ENCODE data around the gene E2F2. TPM values are rescaled to one million over a fixed set of nuclear protein-coding genes. Genes with fewer than 3 reads are reported as not detected.

E2F2 gene
- total and polyA plus RNA-seq, 2 of the 13 experiments (the other 11 are each of a cell fraction or from before 2014, with no cell fraction given) = 0.65 to 6.6 TPM

DNA sequence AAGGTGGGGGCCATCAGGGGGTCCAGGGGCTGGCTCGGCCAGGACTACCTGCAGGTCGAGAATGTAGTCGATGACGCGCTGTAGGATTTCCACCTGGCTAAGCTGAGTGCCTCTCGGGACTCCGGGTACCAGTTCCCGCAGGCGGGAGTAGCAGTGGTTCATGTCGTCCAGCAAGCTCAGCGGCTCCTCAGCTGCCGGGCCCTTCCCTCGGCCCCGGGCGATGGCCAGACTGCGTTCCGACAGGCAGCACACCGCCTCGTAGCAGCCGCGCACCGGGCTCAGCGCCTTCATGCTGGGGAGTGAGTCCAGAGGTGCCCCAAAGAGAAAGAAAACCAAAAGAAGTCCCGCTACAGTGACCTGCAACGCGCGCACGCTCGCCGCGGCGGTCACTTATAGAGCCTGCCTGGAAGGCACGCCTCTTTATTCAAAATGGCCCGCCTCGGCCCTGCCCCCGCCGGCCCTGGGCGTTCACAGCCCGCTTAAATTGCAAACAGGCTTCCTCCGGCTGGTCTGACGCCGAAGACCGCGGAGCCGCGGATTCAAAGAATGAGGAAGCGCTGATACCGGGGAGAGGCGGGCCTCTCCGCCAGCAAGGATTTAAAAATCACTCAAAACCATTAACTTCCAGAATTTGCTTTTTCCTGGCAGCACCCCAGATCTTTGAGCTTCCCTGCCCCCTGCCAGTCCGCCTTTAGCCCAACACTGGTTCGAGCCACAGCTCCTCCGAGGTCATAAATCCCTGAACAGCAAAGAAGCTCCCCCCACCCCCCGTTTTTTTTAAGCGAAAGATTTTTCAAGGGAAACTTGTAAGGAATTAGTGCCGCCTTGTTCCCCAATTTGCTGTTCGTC, 28.3 kb upstream of the E2F2 start, which contains the start of gene ID3 (continued):
- TF ChIP-seq, protein P1, sequence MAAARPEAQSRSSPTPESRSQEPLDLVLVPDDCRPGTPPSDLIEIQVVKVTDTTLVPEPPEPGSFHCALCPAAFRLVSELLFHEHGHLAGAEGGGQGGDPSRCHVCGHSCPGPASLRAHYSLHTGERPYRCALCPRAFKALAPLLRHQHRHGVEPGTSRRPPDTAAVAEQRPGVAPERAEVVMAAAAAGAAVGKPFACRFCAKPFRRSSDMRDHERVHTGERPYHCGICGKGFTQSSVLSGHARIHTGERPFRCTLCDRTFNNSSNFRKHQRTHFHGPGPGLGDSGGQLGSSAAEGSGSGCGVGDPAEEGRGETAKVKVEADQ (CRISPR knock-in tag; IDR thresholded peaks at IDR 0.05; ENCODE audit: borderline replicate concordance) = no peak
- no peak; the same call in 1 of the 2 replicates for TF ChIP-seq BRD4 (CRISPR knock-in tag; IDR thresholded peaks at IDR 0.05)
- TF ChIP-seq NFE2 (CRISPR knock-in tag; IDR thresholded peaks at IDR 0.05) = no peak
- TF ChIP-seq ERF (CRISPR knock-in tag; IDR thresholded peaks at IDR 0.05) = peak; percentile 38
- TF ChIP-seq EED (CRISPR knock-in tag; IDR thresholded peaks at IDR 0.05) = no peak
- TF ChIP-seq, protein P2, sequence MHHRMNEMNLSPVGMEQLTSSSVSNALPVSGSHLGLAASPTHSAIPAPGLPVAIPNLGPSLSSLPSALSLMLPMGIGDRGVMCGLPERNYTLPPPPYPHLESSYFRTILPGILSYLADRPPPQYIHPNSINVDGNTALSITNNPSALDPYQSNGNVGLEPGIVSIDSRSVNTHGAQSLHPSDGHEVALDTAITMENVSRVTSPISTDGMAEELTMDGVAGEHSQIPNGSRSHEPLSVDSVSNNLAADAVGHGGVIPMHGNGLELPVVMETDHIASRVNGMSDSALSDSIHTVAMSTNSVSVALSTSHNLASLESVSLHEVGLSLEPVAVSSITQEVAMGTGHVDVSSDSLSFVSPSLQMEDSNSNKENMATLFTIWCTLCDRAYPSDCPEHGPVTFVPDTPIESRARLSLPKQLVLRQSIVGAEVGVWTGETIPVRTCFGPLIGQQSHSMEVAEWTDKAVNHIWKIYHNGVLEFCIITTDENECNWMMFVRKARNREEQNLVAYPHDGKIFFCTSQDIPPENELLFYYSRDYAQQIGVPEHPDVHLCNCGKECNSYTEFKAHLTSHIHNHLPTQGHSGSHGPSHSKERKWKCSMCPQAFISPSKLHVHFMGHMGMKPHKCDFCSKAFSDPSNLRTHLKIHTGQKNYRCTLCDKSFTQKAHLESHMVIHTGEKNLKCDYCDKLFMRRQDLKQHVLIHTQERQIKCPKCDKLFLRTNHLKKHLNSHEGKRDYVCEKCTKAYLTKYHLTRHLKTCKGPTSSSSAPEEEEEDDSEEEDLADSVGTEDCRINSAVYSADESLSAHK (CRISPR knock-in tag; IDR thresholded peaks at IDR 0.05; ENCODE audit: borderline replicate concordance) = no peak
- TF ChIP-seq ATF1 (CRISPR knock-in tag; IDR thresholded peaks at IDR 0.05) = no peak
- no peak for TF ChIP-seq ZNF282 (IDR thresholded peaks at IDR 0.05; ENCODE audit: partially characterized antibody)
- TF ChIP-seq AGO2 (optimal IDR thresholded peaks at IDR 0.05; ENCODE audit: low read depth, low read length) = peak; percentile 76
- no peak for TF ChIP-seq NCOA5 (CRISPR knock-in tag; IDR thresholded peaks at IDR 0.05)
- no peak for TF ChIP-seq TCF7L2 (IDR thresholded peaks at IDR 0.05; ENCODE audit: low read depth, low read length)
- TF ChIP-seq CC2D1A (CRISPR knock-in tag; IDR thresholded peaks at IDR 0.05) = no peak
- TF ChIP-seq FIP1L1 (IDR thresholded peaks at IDR 0.05; ENCODE audit: borderline replicate concordance, insufficient read depth, low read depth, low read length) = no peak
- TF ChIP-seq NAIF1 (CRISPR knock-in tag; IDR thresholded peaks at IDR 0.05; ENCODE audit: borderline replicate concordance) = no peak
- TF ChIP-seq STAT5B (CRISPR knock-in tag; IDR thresholded peaks at IDR 0.05) = no peak
- TF ChIP-seq RAD51 (IDR thresholded peaks at IDR 0.05; ENCODE audit: borderline replicate concordance) = no peak
- no peak; the same call in 1 of the 2 replicates for TF ChIP-seq ZBTB42 (CRISPR knock-in tag; IDR thresholded peaks at IDR 0.05)
- TF ChIP-seq FLYWCH1 (CRISPR knock-in tag; IDR thresholded peaks at IDR 0.05) = no peak
- peak; percentile 85; the same call in 1 of the 2 replicates for TF ChIP-seq ZNF317 (CRISPR knock-in tag; IDR thresholded peaks at IDR 0.05)
- 0 out of 2 replicates have a peak, but pooled peaks have one; percentile 66 for TF ChIP-seq ZNF354B (CRISPR knock-in tag; IDR thresholded peaks at IDR 0.05)
- no peak for TF ChIP-seq TAF15 (IDR thresholded peaks at IDR 0.05; ENCODE audit: low read depth, low read length, poor library complexity, severe bottlenecking)
- no peak for TF ChIP-seq ZNF850 (CRISPR knock-in tag; conservative IDR thresholded peaks at IDR 0.05)
- TF ChIP-seq, protein P3, sequence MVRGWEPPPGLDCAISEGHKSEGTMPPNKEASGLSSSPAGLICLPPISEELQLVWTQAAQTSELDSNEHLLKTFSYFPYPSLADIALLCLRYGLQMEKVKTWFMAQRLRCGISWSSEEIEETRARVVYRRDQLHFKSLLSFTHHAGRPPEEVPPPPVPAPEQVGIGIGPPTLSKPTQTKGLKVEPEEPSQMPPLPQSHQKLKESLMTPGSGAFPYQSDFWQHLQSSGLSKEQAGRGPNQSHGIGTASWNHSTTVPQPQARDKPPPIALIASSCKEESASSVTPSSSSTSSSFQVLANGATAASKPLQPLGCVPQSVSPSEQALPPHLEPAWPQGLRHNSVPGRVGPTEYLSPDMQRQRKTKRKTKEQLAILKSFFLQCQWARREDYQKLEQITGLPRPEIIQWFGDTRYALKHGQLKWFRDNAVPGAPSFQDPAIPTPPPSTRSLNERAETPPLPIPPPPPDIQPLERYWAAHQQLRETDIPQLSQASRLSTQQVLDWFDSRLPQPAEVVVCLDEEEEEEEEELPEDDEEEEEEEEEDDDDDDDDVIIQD (CRISPR knock-in tag; IDR thresholded peaks at IDR 0.05; ENCODE audit: low read depth) = no peak
- TF ChIP-seq, protein P4, sequence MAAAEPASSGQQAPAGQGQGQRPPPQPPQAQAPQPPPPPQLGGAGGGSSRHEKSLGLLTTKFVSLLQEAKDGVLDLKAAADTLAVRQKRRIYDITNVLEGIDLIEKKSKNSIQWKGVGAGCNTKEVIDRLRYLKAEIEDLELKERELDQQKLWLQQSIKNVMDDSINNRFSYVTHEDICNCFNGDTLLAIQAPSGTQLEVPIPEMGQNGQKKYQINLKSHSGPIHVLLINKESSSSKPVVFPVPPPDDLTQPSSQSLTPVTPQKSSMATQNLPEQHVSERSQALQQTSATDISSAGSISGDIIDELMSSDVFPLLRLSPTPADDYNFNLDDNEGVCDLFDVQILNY (CRISPR knock-in tag; conservative IDR thresholded peaks at IDR 0.05) = no peak
- TF ChIP-seq NR3C1 (CRISPR knock-in tag; IDR thresholded peaks at IDR 0.05) = no peak

All from HepG2 (cell line).